ENCODE measurements around the gene DCANP1. TPM values are rescaled to one million over a fixed set of nuclear protein-coding genes. Genes with fewer than 3 reads are reported as not detected.

The DCANP1 gene
- total RNA-seq, 4 donors from 2014 or later, result not detected

- Histone ChIP-seq H3K36me3 (no peaks in the 10 kb centered on the region), H3K27ac (no peak overlapping the region), H3K4me1 (peaks cover 64% of the 10 kb centered on the region), H3K4me3 (no peak overlapping the region), H3K27me3 (no peaks in the 10 kb centered on the region), H3K9me3 (no peaks in the 10 kb centered on the region)
- 85% methylated on average over 5 of the region's 5 CpGs for WGBS
- TF ChIP-seq, protein P1, sequence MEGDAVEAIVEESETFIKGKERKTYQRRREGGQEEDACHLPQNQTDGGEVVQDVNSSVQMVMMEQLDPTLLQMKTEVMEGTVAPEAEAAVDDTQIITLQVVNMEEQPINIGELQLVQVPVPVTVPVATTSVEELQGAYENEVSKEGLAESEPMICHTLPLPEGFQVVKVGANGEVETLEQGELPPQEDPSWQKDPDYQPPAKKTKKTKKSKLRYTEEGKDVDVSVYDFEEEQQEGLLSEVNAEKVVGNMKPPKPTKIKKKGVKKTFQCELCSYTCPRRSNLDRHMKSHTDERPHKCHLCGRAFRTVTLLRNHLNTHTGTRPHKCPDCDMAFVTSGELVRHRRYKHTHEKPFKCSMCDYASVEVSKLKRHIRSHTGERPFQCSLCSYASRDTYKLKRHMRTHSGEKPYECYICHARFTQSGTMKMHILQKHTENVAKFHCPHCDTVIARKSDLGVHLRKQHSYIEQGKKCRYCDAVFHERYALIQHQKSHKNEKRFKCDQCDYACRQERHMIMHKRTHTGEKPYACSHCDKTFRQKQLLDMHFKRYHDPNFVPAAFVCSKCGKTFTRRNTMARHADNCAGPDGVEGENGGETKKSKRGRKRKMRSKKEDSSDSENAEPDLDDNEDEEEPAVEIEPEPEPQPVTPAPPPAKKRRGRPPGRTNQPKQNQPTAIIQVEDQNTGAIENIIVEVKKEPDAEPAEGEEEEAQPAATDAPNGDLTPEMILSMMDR (IDR thresholded peaks at IDR 0.05), result no peak
- TF ChIP-seq POLR2A (IDR thresholded peaks at IDR 0.05) (no peak), EP300 (IDR thresholded peaks at IDR 0.05) (no peak), POLR2AphosphoS5 (IDR thresholded peaks at IDR 0.05) (no peak)
- DNase-seq (ENCODE audit: low spot score in 2 of 2), result no peak
Observed at GRCh38 chr5:135397084-135397483, 50.1 kb downstream of the DCANP1 start.

- Histone ChIP-seq H3K9me3 (no peaks in the 10 kb centered on the region), H3K4me3 (no peak overlapping the region), H3K36me3 (no peaks in the 10 kb centered on the region), H3K27ac (no peak overlapping the region), H3K27me3 (no peaks in the 10 kb centered on the region), H3K4me1 (peaks cover 70% of the 10 kb centered on the region)
- TF ChIP-seq, protein P1 (IDR thresholded peaks at IDR 0.05), result no peak
- TF ChIP-seq POLR2AphosphoS5 (IDR thresholded peaks at IDR 0.05) (no peak), POLR2A (IDR thresholded peaks at IDR 0.05) (no peak)
- WGBS, result 74% methylated on average over 3 of the region's 4 CpGs
- no peak for DNase-seq (ENCODE audit: low spot score in 2 of 2)
Observed at GRCh38 chr5:135396459-135397055, 50.6 kb downstream of the DCANP1 start.

- H3K27ac ChIP-seq, result no peak overlapping the region
- DNase-seq (ENCODE audit: low spot score in 2 of 2), result no peak
- TF ChIP-seq, protein P1 (IDR thresholded peaks at IDR 0.05), result no peak
- TF ChIP-seq POLR2AphosphoS5 (IDR thresholded peaks at IDR 0.05), result no peak
- H3K4me1 ChIP-seq, result peaks cover 77% of the 10 kb centered on the region
- no peaks in the 10 kb centered on the region for H3K9me3 ChIP-seq
- H3K36me3 ChIP-seq, result no peaks in the 10 kb centered on the region
- H3K27me3 ChIP-seq, result no peaks in the 10 kb centered on the region
- WGBS, result 49% methylated on average over 4 of the region's 4 CpGs
- no peak overlapping the region for H3K4me3 ChIP-seq
Observed at GRCh38 chr5:135395866-135396265, 51.3 kb downstream of the DCANP1 start.

- Histone ChIP-seq H3K36me3 (no peaks in the 10 kb centered on the region), H3K4me1 (peaks cover 80% of the 10 kb centered on the region), H3K9me3 (no peaks in the 10 kb centered on the region), H3K27ac (no peak overlapping the region), H3K27me3 (no peaks in the 10 kb centered on the region), H3K4me3 (no peak overlapping the region)
- TF ChIP-seq EP300 (IDR thresholded peaks at IDR 0.05) (no peak), POLR2AphosphoS5 (IDR thresholded peaks at IDR 0.05) (no peak), POLR2A (IDR thresholded peaks at IDR 0.05) (no peak)
- TF ChIP-seq, protein P1 (IDR thresholded peaks at IDR 0.05), result no peak
- 60% methylated on average over 5 of the region's 5 CpGs for WGBS
- no peak for DNase-seq (ENCODE audit: low spot score in 2 of 2)
Observed at GRCh38 chr5:135395451-135395850, 51.7 kb downstream of the DCANP1 start.

Other genes starting within 250 kb of the DCANP1 start
- gene MACROH2A1, start 48.1 kb downstream of the DCANP1 start, total RNA-seq, result 100 to 1,000 TPM; 196 to 251 (median 209) TPM
- under 1 TPM in 1 of 4 donors, not detected in 3; 0.08 TPM for gene TIFAB, start 5.0 kb upstream of the DCANP1 start, total RNA-seq
- not detected for gene NEUROG1, start 88.6 kb upstream of the DCANP1 start, total RNA-seq
- 100 to 1,000 TPM; 247 to 781 (median 334) TPM for gene CXCL14, start 131.6 kb upstream of the DCANP1 start, total RNA-seq